Esophagus (tissue), 2 donors: ENCODE results near the gene RAMP1. TPM values are rescaled to one million over a fixed set of nuclear protein-coding genes. Genes with fewer than 3 reads are reported as not detected.

ENCODE experiments used
- H3K27ac ChIP-seq, 2 donors: one replicate each; pipeline ENCODE4 v1.5.1; 2013; ENCODE audit warnings: low read depth in 2 of 2, mild to moderate bottlenecking in 2 of 2, inconsistent platforms in 1 of 2, low read length in 1 of 2, moderate library complexity in 1 of 2
- H3K27me3 ChIP-seq, 2 donors: one replicate each; pipeline ENCODE4 v1.6.1; 2013; ENCODE audit warnings: low read length in 2 of 2, control low read depth in 1 of 2, mild to moderate bottlenecking in 1 of 2; ENCODE audit not compliant: insufficient read depth in 2 of 2, control insufficient read depth in 1 of 2
- H3K36me3 ChIP-seq, 2 donors: one replicate each; pipeline ENCODE4 v1.6.1; 2013; ENCODE audit warnings: low read length in 1 of 2; ENCODE audit not compliant: control insufficient read depth in 2 of 2, insufficient read depth in 2 of 2
- H3K4me1 ChIP-seq, 2 donors: one replicate each; pipeline ENCODE4 v1.6.1; 2013; ENCODE audit warnings: low read length in 1 of 2; ENCODE audit not compliant: control insufficient read depth in 2 of 2, insufficient read depth in 2 of 2
- H3K4me3 ChIP-seq, 2 donors: one replicate each; pipeline ENCODE4 v1.5.1; 2013; ENCODE audit warnings: low read length in 2 of 2, mild to moderate bottlenecking in 2 of 2, low read depth in 1 of 2, moderate library complexity in 1 of 2
- H3K9me3 ChIP-seq, 2 donors: one replicate each; pipeline ENCODE4 v1.6.1; 2013; ENCODE audit warnings: mild to moderate bottlenecking in 2 of 2, low read depth in 1 of 2, low read length in 1 of 2, moderate library complexity in 1 of 2; ENCODE audit not compliant: control insufficient read depth in 2 of 2, insufficient read depth in 1 of 2
- WGBS, 2 donors: extraction: QIAGEN DNeasy Blood & Tissue Kit; methylation state at CpG; one replicate each; pipeline ENCODE4 v1.1.7; 2013; 5-methylcytosine and 5-hydroxymethylcytosine counted together
- polyA plus RNA-seq, 2 donors: library from polyadenylated mRNA; stranded (reverse); fragments of 200-250 nt; gene quantifications; one replicate each; pipeline ENCODE4 v1.2.3, GENCODE V29; 2013
- donor health status: healthy with polysubstance abuse.
- donor health status: Bipolar disorder and iron deficiency.

The RAMP1 gene
- polyA plus RNA-seq, 2 donors: 4.0 to 7.5 TPM

GRCh38 chr2:237861875-237862527, 2.6 kb downstream of the RAMP1 start:
- 71 to 85% methylated on average over 11 of the region's 11 CpGs for WGBS, 2 donors
- Histone ChIP-seq H3K9me3 (no peaks in the 10 kb centered on the region), H3K27ac (no peak overlapping the region), H3K27me3 (no peaks in the 10 kb centered on the region), H3K4me1 (peaks cover 5 to 7% of the 10 kb centered on the region in 2 donors), H3K36me3 (no peaks in the 10 kb centered on the region), H3K4me3 (no peak overlapping the region)

DNA sequence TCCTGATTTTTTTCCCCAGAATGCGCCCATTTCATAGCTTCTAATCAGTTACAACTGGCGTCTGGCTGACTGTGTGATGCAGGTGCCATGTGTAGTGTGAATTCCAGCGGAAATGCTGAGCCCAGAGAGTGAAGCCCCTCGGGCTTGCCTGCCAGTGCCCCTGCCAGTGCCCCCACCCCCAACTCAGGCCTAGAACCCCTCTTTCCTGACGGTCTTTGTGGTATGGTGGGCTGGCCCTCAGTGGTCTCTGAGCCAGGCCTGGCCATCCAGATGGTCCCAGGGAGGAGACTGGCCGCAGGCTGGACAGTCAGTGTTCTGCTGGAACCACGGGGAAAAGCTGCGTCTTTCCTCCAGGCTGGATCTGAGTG, 3.1 kb downstream of the RAMP1 start:
- H3K9me3 ChIP-seq: no peaks in the 10 kb centered on the region
- H3K27ac ChIP-seq: peak overlapping the region in 1 of 2 donors; percentile 22
- peaks cover 5 to 7% of the 10 kb centered on the region in 2 donors for H3K4me1 ChIP-seq
- H3K4me3 ChIP-seq: no peak overlapping the region
- no peaks in the 10 kb centered on the region for H3K36me3 ChIP-seq
- WGBS, 2 donors: 86 to 91% methylated on average over 8 of the region's 8 CpGs
- H3K27me3 ChIP-seq: no peaks in the 10 kb centered on the region

- Histone ChIP-seq H3K36me3 (no peaks in the 10 kb centered on the region), H3K4me3 (no peak overlapping the region), H3K27me3 (no peaks in the 10 kb centered on the region), H3K4me1 (peaks cover 5 to 7% of the 10 kb centered on the region in 2 donors), H3K27ac (peak overlapping the region in 1 of 2 donors; percentile 3), H3K9me3 (no peaks in the 10 kb centered on the region)
- WGBS, 2 donors: 86 to 88% methylated on average over 4 of the region's 4 CpGs
Measured at GRCh38 chr2:237863102-237863511, 3.7 kb downstream of the RAMP1 start.

DNA sequence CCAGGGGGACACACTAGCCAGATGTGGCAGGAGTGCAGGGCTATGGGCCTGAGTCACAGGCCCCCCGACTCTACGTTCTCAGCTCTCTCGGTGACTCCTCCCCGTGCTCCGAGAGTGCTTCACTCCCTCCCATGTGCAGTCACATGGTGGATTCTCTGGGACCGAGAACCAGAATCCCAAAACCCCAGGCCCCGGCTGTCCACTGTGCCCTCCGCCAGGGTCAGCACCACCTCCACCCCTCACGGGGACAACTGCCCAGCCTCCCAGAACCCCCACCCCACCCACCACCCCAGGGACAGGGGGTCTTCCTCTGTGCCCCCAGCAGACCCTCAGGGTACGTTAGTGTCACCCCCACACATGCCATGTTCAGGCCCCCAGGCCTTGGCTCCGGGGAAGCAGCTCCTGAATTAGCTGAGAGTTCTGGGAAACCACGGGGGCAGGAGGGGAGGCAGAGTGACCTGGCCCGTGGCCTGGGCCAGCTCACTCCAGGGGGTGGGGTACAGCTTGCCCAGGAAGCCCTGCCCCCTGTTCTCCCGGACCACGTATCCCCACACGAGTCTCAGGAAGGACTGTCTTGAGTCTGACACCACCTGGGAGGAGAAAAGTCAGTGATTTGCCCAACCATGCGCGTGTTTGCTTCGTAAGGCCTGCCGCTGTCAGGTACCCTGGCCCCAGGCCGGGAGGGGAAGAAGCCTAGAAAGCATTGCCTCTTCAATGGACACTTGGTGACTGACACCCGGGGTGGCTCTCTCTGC, 4.4 kb downstream of the RAMP1 start:
- H3K9me3 ChIP-seq: no peaks in the 10 kb centered on the region
- 68 to 81% methylated on average over 22 of the region's 22 CpGs for WGBS, 2 donors
- H3K27me3 ChIP-seq: no peaks in the 10 kb centered on the region
- H3K27ac ChIP-seq: peak overlapping the region; percentile 27 to 31
- H3K36me3 ChIP-seq: no peaks in the 10 kb centered on the region
- H3K4me3 ChIP-seq: no peak overlapping the region
- peaks cover 5 to 7% of the 10 kb centered on the region in 2 donors for H3K4me1 ChIP-seq

DNA sequence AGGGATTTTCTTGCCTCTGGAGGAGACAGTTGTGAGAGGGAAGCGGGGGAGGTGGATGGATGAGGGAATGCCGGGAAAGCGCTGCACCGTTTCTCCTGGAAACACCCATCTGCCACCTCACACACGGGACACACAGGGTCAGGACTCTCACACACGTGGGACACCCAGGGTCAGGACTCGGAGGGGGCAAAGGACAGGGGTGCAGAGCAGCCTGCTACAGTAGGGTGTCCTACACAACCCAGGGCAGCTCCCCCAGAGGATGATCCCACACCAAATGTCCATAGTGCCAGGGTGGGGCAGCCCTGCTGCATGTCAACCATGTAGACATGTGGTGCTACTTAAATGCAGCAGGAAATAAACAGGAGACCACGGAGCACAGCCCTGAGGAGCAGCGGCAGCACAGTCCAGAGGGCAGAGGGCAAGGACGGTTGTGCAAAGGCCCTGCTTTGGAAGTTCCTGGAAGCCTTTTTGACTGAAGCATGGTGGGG, 5.1 kb downstream of the RAMP1 start:
- Histone ChIP-seq H3K4me3 (no peak overlapping the region), H3K36me3 (no peaks in the 10 kb centered on the region), H3K4me1 (peaks cover 5 to 7% of the 10 kb centered on the region in 2 donors), H3K27me3 (no peaks in the 10 kb centered on the region), H3K9me3 (no peaks in the 10 kb centered on the region), H3K27ac (peak overlapping the region in 1 of 2 donors; percentile 20)
- WGBS, 2 donors: 63 to 83% methylated on average over 10 of the region's 10 CpGs

DNA sequence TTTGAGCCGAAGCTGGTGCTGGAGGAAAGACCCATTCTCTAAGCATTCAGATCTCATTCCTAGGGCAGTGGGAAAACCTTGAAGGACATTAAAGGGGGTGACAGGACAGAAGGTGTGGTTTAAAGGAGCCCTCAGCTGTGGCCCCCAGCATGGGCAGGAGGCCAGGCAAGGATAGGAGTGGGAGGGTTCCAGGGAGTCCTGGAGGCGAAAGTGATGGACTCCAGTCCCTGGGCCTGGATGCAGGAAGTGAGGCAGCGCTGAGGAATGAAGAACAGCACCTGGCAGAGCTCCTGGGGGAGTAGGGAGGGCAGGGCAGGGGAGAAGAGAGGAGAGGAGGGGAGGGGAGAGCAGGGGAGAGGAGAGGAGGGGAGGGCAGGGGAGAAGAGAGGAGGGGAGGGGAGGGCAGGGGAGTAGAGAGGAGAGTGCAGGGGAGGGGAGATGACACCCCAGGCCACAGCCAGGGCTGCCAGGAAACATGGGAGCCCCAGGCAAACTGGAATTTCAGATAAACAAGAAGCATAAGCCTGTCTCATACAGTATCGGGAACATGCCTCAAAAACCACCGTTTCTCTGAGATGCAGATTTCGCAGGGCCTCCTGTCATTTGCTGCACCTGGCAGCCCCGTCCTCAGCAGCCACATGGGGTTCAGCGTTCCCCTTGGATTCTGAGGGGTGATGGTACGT, 5.7 kb downstream of the RAMP1 start:
- no peaks in the 10 kb centered on the region for H3K27me3 ChIP-seq
- H3K9me3 ChIP-seq: no peaks in the 10 kb centered on the region
- 55 to 58% methylated on average over 9 of the region's 9 CpGs for WGBS, 2 donors
- H3K4me3 ChIP-seq: no peak overlapping the region
- H3K4me1 ChIP-seq: peaks cover 2 to 5% of the 10 kb centered on the region in 2 donors
- H3K36me3 ChIP-seq: no peaks in the 10 kb centered on the region
- H3K27ac ChIP-seq: peak overlapping the region in 1 of 2 donors; percentile 20

DNA sequence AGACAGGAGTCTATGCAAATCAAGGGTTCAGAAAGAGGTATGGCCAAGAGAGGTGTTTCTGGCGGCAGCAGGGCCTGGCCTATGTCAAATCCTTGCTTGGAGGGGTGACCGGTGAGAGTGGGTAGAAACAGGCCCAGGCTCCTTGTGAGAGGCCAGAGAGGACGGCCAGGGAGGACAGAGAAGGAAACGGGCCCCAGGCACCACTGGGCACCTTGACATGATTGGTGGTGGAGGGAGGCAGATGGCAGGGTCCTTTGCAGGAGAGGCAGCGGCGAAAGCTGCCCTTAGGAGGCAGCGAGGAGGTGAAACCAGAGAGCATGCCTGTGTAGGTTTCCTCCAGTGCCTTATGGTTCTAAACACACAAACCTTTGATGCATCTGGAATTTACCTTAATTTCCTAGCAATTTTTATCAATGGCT, 6.2 kb downstream of the RAMP1 start:
- peak overlapping the region in 1 of 2 donors; percentile 36 for H3K27ac ChIP-seq
- H3K9me3 ChIP-seq: no peaks in the 10 kb centered on the region
- 80 to 86% methylated on average over 7 of the region's 7 CpGs for WGBS, 2 donors
- no peaks in the 10 kb centered on the region for H3K27me3 ChIP-seq
- no peaks in the 10 kb centered on the region for H3K36me3 ChIP-seq
- peaks cover 2 to 5% of the 10 kb centered on the region in 2 donors for H3K4me1 ChIP-seq
- no peak overlapping the region for H3K4me3 ChIP-seq

- no peaks in the 10 kb centered on the region for H3K36me3 ChIP-seq
- H3K27ac ChIP-seq: no peak overlapping the region
- WGBS, 2 donors: 63 to 72% methylated on average over 13 of the region's 13 CpGs
- H3K9me3 ChIP-seq: no peaks in the 10 kb centered on the region
- peaks cover 2 to 5% of the 10 kb centered on the region in 2 donors for H3K4me1 ChIP-seq
- H3K4me3 ChIP-seq: no peak overlapping the region
- H3K27me3 ChIP-seq: no peaks in the 10 kb centered on the region
Measured at GRCh38 chr2:237866101-237866621, 6.7 kb downstream of the RAMP1 start.

- H3K36me3 ChIP-seq: no peaks in the 10 kb centered on the region
- no peak overlapping the region for H3K27ac ChIP-seq
- no peaks in the 10 kb centered on the region for H3K9me3 ChIP-seq
- no peaks in the 10 kb centered on the region for H3K27me3 ChIP-seq
- H3K4me3 ChIP-seq: no peak overlapping the region
- H3K4me1 ChIP-seq: peaks cover 2 to 5% of the 10 kb centered on the region in 2 donors
- 89% methylated on average over 10 of the region's 10 CpGs for WGBS, 2 donors
Measured at GRCh38 chr2:237867465-237867864, 8.0 kb downstream of the RAMP1 start.
